GM18499 (cell line): ENCODE results near the gene ZIC1.

Experiments
- ATAC-seq: cut with Tn5 transposase; IDR thresholded peaks from one replicate; pipeline ENCODE4 v1.9.1; 2021; ENCODE audit warnings: moderate number of reproducible peaks; ENCODE audit not compliant: insufficient read depth, unreplicated experiment

ZIC1 gene

GRCh38 chr3:147393943-147394883, 15.0 kb upstream of the ZIC1 start:
- ATAC-seq: no peak

- ATAC-seq: no peak
Observed at GRCh38 chr3:147394884-147395225, 14.3 kb upstream of the ZIC1 start.

GRCh38 chr3:147395899-147396711, 13.1 kb upstream of the ZIC1 start:
- no peak for ATAC-seq

- ATAC-seq: no peak
Observed at GRCh38 chr3:147396712-147397046, 12.5 kb upstream of the ZIC1 start.

- ATAC-seq: no peak
Observed at GRCh38 chr3:147397155-147397874, 11.8 kb upstream of the ZIC1 start.

GRCh38 chr3:147397875-147398812, 11.0 kb upstream of the ZIC1 start:
- ATAC-seq: no peak

GRCh38 chr3:147398813-147399534, 10.2 kb upstream of the ZIC1 start:
- no peak for ATAC-seq

- no peak for ATAC-seq
Observed at GRCh38 chr3:147400111-147400510, 9.1 kb upstream of the ZIC1 start.

GRCh38 chr3:147400999-147401398, 8.2 kb upstream of the ZIC1 start:
- no peak for ATAC-seq

- ATAC-seq: no peak
Observed at GRCh38 chr3:147401421-147401820, 7.7 kb upstream of the ZIC1 start.

GRCh38 chr3:147402159-147402558, 7.0 kb upstream of the ZIC1 start:
- ATAC-seq: no peak

- ATAC-seq: no peak
Observed at GRCh38 chr3:147403511-147403910, 5.7 kb upstream of the ZIC1 start.

GRCh38 chr3:147404000-147404799, 5.0 kb upstream of the ZIC1 start:
- no peak for ATAC-seq

GRCh38 chr3:147404800-147405230, 4.3 kb upstream of the ZIC1 start:
- ATAC-seq: no peak

GRCh38 chr3:147405231-147406027, 3.7 kb upstream of the ZIC1 start:
- no peak for ATAC-seq

- ATAC-seq: no peak
Observed at GRCh38 chr3:147406028-147406931, 2.9 kb upstream of the ZIC1 start, which contains the start of gene ZIC4. Gene ZIC4, minus strand, starts transcription at chr3:147406543. Its CDS starts 3,746 bp downstream, at chr3:147402797.
